Osteoblast (primary cell): ENCODE measurements around the gene MSRB1. TPM values are rescaled to one million over a fixed set of nuclear protein-coding genes. Genes with fewer than 3 reads are reported as not detected.

Experiments used
- DNase-seq: peaks from one replicate; pipeline ENCODE4 v3.0.0; 2011; ENCODE audit warnings: low spot score, mixed read lengths; ENCODE audit not compliant: insufficient read length; ENCODE audit errors: missing footprints
- H2AFZ ChIP-seq: 2 replicates; pipeline ENCODE4 v1.6.0; 2011; ENCODE audit warnings: mild to moderate bottlenecking, low read length
- H3K27ac ChIP-seq: 2 replicates; pipeline ENCODE4 v1.5.1; 2011; ENCODE audit warnings: mild to moderate bottlenecking, low read depth, low read length, moderate library complexity
- H3K27me3 ChIP-seq: 2 replicates; pipeline ENCODE4 v1.6.0; 2012; ENCODE audit warnings: mild to moderate bottlenecking, control low read depth, inconsistent platforms, low read length, moderate library complexity; ENCODE audit not compliant: insufficient read depth
- H3K36me3 ChIP-seq: 2 replicates; pipeline ENCODE4 v1.5.1; 2011; ENCODE audit warnings: mild to moderate bottlenecking, low read length, control low read depth, moderate library complexity; ENCODE audit not compliant: insufficient read depth
- H3K4me1 ChIP-seq: 2 replicates; pipeline ENCODE4 v1.5.1; 2011; ENCODE audit warnings: mild to moderate bottlenecking, low read length, control low read depth, moderate library complexity; ENCODE audit not compliant: insufficient read depth
- H3K4me2 ChIP-seq: 2 replicates; pipeline ENCODE4 v1.6.0; 2011; ENCODE audit warnings: mild to moderate bottlenecking, low read length; ENCODE audit not compliant: insufficient read depth
- H3K4me3 ChIP-seq: fragments of 200-600 bp; sonication (generic); 3 replicates; pipeline ENCODE4 v1.5.1; 2012; ENCODE audit warnings: mild to moderate bottlenecking, low read length, inconsistent platforms; ENCODE audit not compliant: insufficient read depth
- H3K79me2 ChIP-seq: 2 replicates; pipeline ENCODE4 v1.6.0; 2012; ENCODE audit warnings: mild to moderate bottlenecking, low read length, control low read depth, inconsistent platforms; ENCODE audit not compliant: insufficient read depth
- H3K9me3 ChIP-seq: 2 replicates; pipeline ENCODE4 v1.5.1; 2011; ENCODE audit warnings: low read depth, low read length, control low read depth
- H4K20me1 ChIP-seq: 2 replicates; pipeline ENCODE4 v1.6.0; 2012; ENCODE audit warnings: mild to moderate bottlenecking, low read length, control low read depth; ENCODE audit not compliant: insufficient read depth
- total RNA-seq: library from RNA; depleted of rRNA; stranded (reverse); fragments of >200 nt; gene quantifications from 2 replicates; pipeline ENCODE4 v1.2.3, GENCODE V29; 2012
- TF ChIP-seq, protein P1 (sequence below): IDR thresholded peaks from 2 replicates; pipeline ENCODE4 v1.5.1; 2011; ENCODE audit warnings: mild to moderate bottlenecking, low read depth, low read length, moderate library complexity; ENCODE audit errors: extremely low read depth

MSRB1 gene
- total RNA-seq, 1 donor: 18.1 TPM

DNA sequence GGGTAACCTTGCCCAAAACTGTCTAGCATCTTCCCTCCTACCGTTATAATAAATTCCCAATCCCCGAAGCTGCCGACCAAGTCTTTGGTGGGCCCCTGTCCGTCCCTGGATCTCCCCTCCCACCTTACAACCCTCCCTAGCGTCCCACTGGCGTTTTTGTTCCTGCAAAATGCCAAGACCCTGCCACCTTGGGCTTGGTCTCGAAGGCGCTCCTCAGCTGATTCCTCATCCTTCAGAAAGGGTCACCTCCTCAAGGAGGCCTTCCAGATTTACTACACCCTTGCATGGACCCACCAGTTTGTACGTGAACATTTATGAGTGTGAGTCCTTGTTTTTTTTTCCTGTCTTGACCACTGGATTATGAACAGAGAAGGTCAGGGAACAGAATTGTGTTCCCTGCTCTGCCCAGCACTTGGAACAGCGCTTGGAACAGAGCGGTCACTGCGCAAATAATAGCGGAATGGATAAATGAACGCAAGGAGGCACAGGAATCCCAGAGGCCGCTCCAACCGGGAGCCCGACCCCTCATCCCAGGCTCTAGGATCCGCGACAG, 40.1 kb upstream of the MSRB1 start:
- Histone ChIP-seq H3K36me3 (peaks cover 11% of the 10 kb centered on the region), H3K79me2 (peaks cover 12% of the 10 kb centered on the region), H3K4me2 (peak overlapping the region; percentile 95), H3K4me3 (peak overlapping the region; percentile 85), H3K27me3 (peaks cover 39% of the 10 kb centered on the region), H3K27ac (no peak overlapping the region), H2AFZ (peak overlapping the region; percentile 80), H4K20me1 (peaks cover 24% of the 10 kb centered on the region), H3K9me3 (no peaks in the 10 kb centered on the region), H3K4me1 (peaks cover 10% of the 10 kb centered on the region)
- no peak for DNase-seq
- TF ChIP-seq, protein P1, sequence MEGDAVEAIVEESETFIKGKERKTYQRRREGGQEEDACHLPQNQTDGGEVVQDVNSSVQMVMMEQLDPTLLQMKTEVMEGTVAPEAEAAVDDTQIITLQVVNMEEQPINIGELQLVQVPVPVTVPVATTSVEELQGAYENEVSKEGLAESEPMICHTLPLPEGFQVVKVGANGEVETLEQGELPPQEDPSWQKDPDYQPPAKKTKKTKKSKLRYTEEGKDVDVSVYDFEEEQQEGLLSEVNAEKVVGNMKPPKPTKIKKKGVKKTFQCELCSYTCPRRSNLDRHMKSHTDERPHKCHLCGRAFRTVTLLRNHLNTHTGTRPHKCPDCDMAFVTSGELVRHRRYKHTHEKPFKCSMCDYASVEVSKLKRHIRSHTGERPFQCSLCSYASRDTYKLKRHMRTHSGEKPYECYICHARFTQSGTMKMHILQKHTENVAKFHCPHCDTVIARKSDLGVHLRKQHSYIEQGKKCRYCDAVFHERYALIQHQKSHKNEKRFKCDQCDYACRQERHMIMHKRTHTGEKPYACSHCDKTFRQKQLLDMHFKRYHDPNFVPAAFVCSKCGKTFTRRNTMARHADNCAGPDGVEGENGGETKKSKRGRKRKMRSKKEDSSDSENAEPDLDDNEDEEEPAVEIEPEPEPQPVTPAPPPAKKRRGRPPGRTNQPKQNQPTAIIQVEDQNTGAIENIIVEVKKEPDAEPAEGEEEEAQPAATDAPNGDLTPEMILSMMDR: no peak

DNA sequence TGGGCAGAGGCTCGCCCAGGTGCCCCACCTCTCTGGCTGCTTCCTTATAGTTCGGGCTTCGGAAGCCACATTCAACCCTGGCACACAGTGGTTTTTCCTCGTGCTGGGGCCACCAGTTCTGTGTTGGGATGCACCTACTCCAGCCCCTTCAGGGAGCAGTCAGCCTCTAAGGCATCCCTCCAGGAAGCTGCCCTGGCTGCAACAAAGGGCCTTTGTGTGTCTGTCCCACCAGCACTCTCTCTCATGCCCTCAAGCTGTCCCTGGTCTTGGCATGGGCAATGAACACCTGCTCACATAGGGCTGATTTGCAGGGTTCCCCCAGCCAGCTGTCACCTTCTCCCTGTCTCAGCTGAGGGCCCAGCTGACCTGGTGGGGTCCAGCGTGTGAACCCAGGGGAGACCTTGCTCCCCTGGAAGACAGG, 39.0 kb upstream of the MSRB1 start:
- no peak for DNase-seq
- Histone ChIP-seq H4K20me1 (peaks cover 24% of the 10 kb centered on the region), H3K36me3 (peaks cover 14% of the 10 kb centered on the region), H3K79me2 (peaks cover 12% of the 10 kb centered on the region), H3K4me1 (peaks cover 10% of the 10 kb centered on the region), H3K27ac (no peak overlapping the region), H3K4me2 (no peak overlapping the region), H3K4me3 (no peak overlapping the region), H3K9me3 (no peaks in the 10 kb centered on the region), H3K27me3 (peaks cover 39% of the 10 kb centered on the region), H2AFZ (no peak overlapping the region)
- TF ChIP-seq, protein P1: no peak

DNA sequence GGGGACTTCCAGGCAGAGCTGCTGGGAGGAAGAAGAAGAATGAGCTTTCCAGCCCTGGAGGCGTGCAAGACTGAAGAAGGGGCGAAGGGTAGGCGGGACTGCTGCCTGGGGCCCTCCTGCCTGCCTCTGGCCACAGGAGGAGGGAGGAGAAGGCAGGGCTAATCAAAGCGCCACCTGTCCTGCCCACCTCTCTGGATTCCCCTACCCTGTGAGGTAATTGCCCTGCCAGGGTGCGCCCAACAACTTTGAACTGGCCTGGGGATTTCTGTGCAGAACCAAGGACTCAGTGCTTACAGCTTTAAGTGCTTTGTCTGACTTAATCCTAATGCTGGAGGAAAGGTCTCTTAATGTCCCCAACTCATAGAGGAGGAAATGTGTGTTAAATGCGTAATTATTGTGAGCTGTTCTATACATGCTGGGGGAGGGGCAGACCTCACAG, 38.4 kb upstream of the MSRB1 start, which contains the start of gene NOXO1:
NOXO1 (minus strand) TSS at position 72 of the 439 bp plus-strand sequence. CDS start 290 bp downstream, outside the sequence.
- TF ChIP-seq, protein P1: no peak
- peaks cover 39% of the 10 kb centered on the region for H3K27me3 ChIP-seq
- H3K79me2 ChIP-seq: peaks cover 12% of the 10 kb centered on the region
- no peak within 1 kb of the TSS for H3K27ac ChIP-seq
- H3K4me3 ChIP-seq: no peak within 1 kb of the TSS
- H3K4me2 ChIP-seq: no peak within 1 kb of the TSS
- H2AFZ ChIP-seq: no peak within 1 kb of the TSS
- H3K4me1 ChIP-seq: peaks cover 10% of the 10 kb centered on the region
- no peak for DNase-seq
- no peaks in the 10 kb centered on the region for H3K9me3 ChIP-seq
- peaks cover 13% of the 10 kb centered on the region for H3K36me3 ChIP-seq
- peaks cover 24% of the 10 kb centered on the region for H4K20me1 ChIP-seq

DNA sequence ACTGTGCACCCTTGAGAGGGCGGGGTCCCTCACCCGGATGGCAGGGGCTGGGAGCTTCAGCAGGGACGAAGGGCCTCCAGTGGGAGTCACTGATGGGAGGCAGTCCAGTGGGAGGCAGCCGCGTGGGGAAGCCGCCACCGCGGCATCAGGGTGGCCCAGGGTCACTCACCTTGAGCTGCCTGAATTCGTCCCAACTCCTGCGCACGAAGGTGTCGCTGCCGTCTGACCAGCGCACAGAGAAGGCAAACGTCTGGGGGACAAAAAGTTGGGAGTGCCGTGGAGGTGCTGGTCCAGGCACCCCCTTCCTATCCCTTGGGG, 37.7 kb upstream of the MSRB1 start:
- Histone ChIP-seq H2AFZ (no peak overlapping the region), H3K9me3 (no peaks in the 10 kb centered on the region), H3K79me2 (peaks cover 9% of the 10 kb centered on the region), H3K27ac (no peak overlapping the region), H4K20me1 (peaks cover 24% of the 10 kb centered on the region), H3K27me3 (peaks cover 39% of the 10 kb centered on the region), H3K4me1 (peaks cover 10% of the 10 kb centered on the region), H3K4me3 (no peak overlapping the region), H3K36me3 (peaks cover 14% of the 10 kb centered on the region), H3K4me2 (no peak overlapping the region)
- TF ChIP-seq, protein P1: no peak
- no peak for DNase-seq
